Neural crest cell (in vitro differentiated cells): ENCODE results near the gene KCNA5. TPM values are rescaled to one million over a fixed set of nuclear protein-coding genes. Genes with fewer than 3 reads are reported as not detected.

Source experiments
- DNase-seq: peaks from one replicate; pipeline ENCODE4 v3.0.0; 2021; ENCODE audit warnings: low read depth, mixed read lengths, low spot score
- H3K27ac Mint-ChIP-seq: one replicate; pipeline ENCODE4 v1.8.0; 2021; ENCODE audit warnings: mild to moderate bottlenecking, mixed read lengths; ENCODE audit not compliant: unreplicated experiment
- H3K27me3 Mint-ChIP-seq: 2 replicates; pipeline ENCODE4 v1.8.0; 2021; ENCODE audit warnings: low read depth, mild to moderate bottlenecking, mixed read lengths
- H3K36me3 Mint-ChIP-seq: 2 replicates; pipeline ENCODE4 v1.8.0; 2021; ENCODE audit warnings: low read depth, mild to moderate bottlenecking, mixed read lengths
- H3K4me1 Mint-ChIP-seq: 2 replicates; pipeline ENCODE4 v1.8.0; 2021; ENCODE audit warnings: mixed read lengths
- H3K4me3 Mint-ChIP-seq: one replicate; pipeline ENCODE4 v1.8.0; 2021; ENCODE audit warnings: mild to moderate bottlenecking, mixed read lengths
- H3K9me3 Mint-ChIP-seq: 2 replicates; pipeline ENCODE4 v1.8.0; 2021; ENCODE audit warnings: mixed read lengths
- total RNA-seq: library from RNA; stranded (reverse); gene quantifications from 2 replicates; pipeline ENCODE4 v1.2.1, GENCODE V29; 2021
- TF ChIP-seq, protein P1 (sequence below): fragments of 200-600 bp; sonication (generic); conservative IDR thresholded peaks from 2 replicates; pipeline ENCODE4 v1.5.0; 2021; ENCODE audit warnings: antibody characterized with exemption, mild to moderate bottlenecking

The KCNA5 gene
- total RNA-seq, 1 donor from 2014 or later: not detected

- H3K4me3 Mint-ChIP-seq: no peak overlapping the region
- no peaks in the 10 kb centered on the region for H3K36me3 Mint-ChIP-seq
- no peaks in the 10 kb centered on the region for H3K9me3 Mint-ChIP-seq
- peaks cover 13% of the 10 kb centered on the region for H3K4me1 Mint-ChIP-seq
- no peak overlapping the region for H3K27ac Mint-ChIP-seq
- TF ChIP-seq, protein P1, sequence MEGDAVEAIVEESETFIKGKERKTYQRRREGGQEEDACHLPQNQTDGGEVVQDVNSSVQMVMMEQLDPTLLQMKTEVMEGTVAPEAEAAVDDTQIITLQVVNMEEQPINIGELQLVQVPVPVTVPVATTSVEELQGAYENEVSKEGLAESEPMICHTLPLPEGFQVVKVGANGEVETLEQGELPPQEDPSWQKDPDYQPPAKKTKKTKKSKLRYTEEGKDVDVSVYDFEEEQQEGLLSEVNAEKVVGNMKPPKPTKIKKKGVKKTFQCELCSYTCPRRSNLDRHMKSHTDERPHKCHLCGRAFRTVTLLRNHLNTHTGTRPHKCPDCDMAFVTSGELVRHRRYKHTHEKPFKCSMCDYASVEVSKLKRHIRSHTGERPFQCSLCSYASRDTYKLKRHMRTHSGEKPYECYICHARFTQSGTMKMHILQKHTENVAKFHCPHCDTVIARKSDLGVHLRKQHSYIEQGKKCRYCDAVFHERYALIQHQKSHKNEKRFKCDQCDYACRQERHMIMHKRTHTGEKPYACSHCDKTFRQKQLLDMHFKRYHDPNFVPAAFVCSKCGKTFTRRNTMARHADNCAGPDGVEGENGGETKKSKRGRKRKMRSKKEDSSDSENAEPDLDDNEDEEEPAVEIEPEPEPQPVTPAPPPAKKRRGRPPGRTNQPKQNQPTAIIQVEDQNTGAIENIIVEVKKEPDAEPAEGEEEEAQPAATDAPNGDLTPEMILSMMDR: no peak
- DNase-seq: no peak
- H3K27me3 Mint-ChIP-seq: peaks cover 65% of the 10 kb centered on the region
Measured at GRCh38 chr12:5047729-5048128, 4.0 kb downstream of the KCNA5 start.

GRCh38 chr12:5050542-5050941 is 6.9 kb downstream of the KCNA5 start:
- no peak for DNase-seq
- TF ChIP-seq, protein P1: no peak
- no peak overlapping the region for H3K27ac Mint-ChIP-seq
- H3K4me1 Mint-ChIP-seq: peaks cover 13% of the 10 kb centered on the region
- H3K27me3 Mint-ChIP-seq: peaks cover 44% of the 10 kb centered on the region
- H3K9me3 Mint-ChIP-seq: no peaks in the 10 kb centered on the region
- no peak overlapping the region for H3K4me3 Mint-ChIP-seq
- H3K36me3 Mint-ChIP-seq: no peaks in the 10 kb centered on the region

DNA sequence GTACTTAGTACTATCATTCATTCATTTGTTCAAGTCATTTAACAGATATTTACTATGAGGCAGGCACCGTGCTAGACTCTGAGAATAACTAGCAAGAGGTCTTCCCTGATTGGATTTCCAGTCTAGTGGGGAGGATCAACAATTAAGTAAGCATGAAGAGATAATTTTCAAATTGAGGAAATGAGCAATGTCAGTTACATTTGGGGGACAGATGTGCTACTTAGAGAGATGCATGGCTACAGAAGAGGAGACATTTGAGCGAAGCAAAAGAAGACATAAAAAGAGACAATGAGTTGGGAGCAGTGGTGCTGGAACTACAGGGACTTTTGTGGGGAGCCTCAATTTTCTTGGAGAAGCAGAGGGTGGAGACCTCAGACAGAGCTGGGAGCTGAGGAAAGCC is 7.7 kb downstream of the KCNA5 start:
- TF ChIP-seq, protein P1: no peak

GRCh38 chr12:5051913-5052312 is 8.2 kb downstream of the KCNA5 start:
- Mint-ChIP-seq H3K9me3 (no peaks in the 10 kb centered on the region), H3K36me3 (no peaks in the 10 kb centered on the region), H3K4me3 (no peak overlapping the region), H3K27me3 (peaks cover 31% of the 10 kb centered on the region), H3K4me1 (peaks cover 5% of the 10 kb centered on the region), H3K27ac (no peak overlapping the region)
- TF ChIP-seq, protein P1: no peak
- DNase-seq: no peak

More for the DNA sequence above, 7.7 kb downstream of the KCNA5 start:
- Mint-ChIP-seq H3K36me3 (no peaks in the 10 kb centered on the region), H3K4me1 (peaks cover 11% of the 10 kb centered on the region), H3K27me3 (peaks cover 37% of the 10 kb centered on the region), H3K27ac (no peak overlapping the region), H3K4me3 (no peak overlapping the region), H3K9me3 (no peaks in the 10 kb centered on the region)
- DNase-seq: no peak

GRCh38 chr12:5052348-5052747 is 8.7 kb downstream of the KCNA5 start:
- Mint-ChIP-seq H3K27me3 (peaks cover 26% of the 10 kb centered on the region), H3K9me3 (no peaks in the 10 kb centered on the region)

More at GRCh38 chr12:5052348-5052747, 8.7 kb downstream of the KCNA5 start:
- H3K36me3 Mint-ChIP-seq: no peaks in the 10 kb centered on the region
- TF ChIP-seq, protein P1: no peak
- H3K4me3 Mint-ChIP-seq: no peak overlapping the region
- H3K4me1 Mint-ChIP-seq: peaks cover 3% of the 10 kb centered on the region
- DNase-seq: no peak
- H3K27ac Mint-ChIP-seq: no peak overlapping the region
